Measurements from ENCODE around the gene TTLL11.

TTLL11 gene

GRCh38 chr9:122131401-122132001, 38.4 kb upstream of the TTLL11 start:
- H3K4me1 ChIP-seq (ENCODE audit: control insufficient read depth, insufficient read depth, low read length) = peaks cover 19% of the 10 kb centered on the region
- no peaks in the 10 kb centered on the region for H3K36me3 ChIP-seq (ENCODE audit: control insufficient read depth in 2 of 2, insufficient read depth in 2 of 2, low read length in 2 of 2)
- no peaks in the 10 kb centered on the region for H3K27me3 ChIP-seq (ENCODE audit: control insufficient read depth in 1 of 2, insufficient read depth in 2 of 2, low read length in 2 of 2)
- no peak overlapping the region for H3K9ac ChIP-seq (ENCODE audit: low read length in 2 of 2)
- H3K4me3 ChIP-seq (ENCODE audit: low read length in 2 of 2) = peak overlapping the region in 1 of 2 donors; percentile 4
- H3K27ac ChIP-seq (ENCODE audit: low read length) = no peak overlapping the region
- H3K9me3 ChIP-seq (ENCODE audit: control insufficient read depth in 2 of 2, low read length in 2 of 2) = no peaks in the 10 kb centered on the region

- H3K9ac ChIP-seq (ENCODE audit: low read length in 2 of 2) = no peak overlapping the region
- H3K36me3 ChIP-seq (ENCODE audit: control insufficient read depth in 2 of 2, insufficient read depth in 2 of 2, low read length in 2 of 2) = no peaks in the 10 kb centered on the region
- H3K4me3 ChIP-seq (ENCODE audit: low read length in 2 of 2) = no peak overlapping the region
- no peaks in the 10 kb centered on the region for H3K9me3 ChIP-seq (ENCODE audit: control insufficient read depth in 2 of 2, low read length in 2 of 2)
- no peak overlapping the region for H3K27ac ChIP-seq (ENCODE audit: low read length)
- peaks cover 26% of the 10 kb centered on the region for H3K4me1 ChIP-seq (ENCODE audit: control insufficient read depth, insufficient read depth, low read length)
- H3K27me3 ChIP-seq (ENCODE audit: control insufficient read depth in 1 of 2, insufficient read depth in 2 of 2, low read length in 2 of 2) = peaks cover 0 to 5% of the 10 kb centered on the region in 2 donors
These were observed 37.7 kb upstream of the TTLL11 start for GRCh38 chr9:122130837-122131236.

GRCh38 chr9:122129969-122130368, 36.9 kb upstream of the TTLL11 start:
- H3K4me3 ChIP-seq (ENCODE audit: low read length in 2 of 2) = no peak overlapping the region

GRCh38 chr9:122128969-122129343, 35.8 kb upstream of the TTLL11 start:
- Histone ChIP-seq H3K9me3 (ENCODE audit: control insufficient read depth in 2 of 2, low read length in 2 of 2) (no peaks in the 10 kb centered on the region), H3K27ac (ENCODE audit: low read length) (no peak overlapping the region), H3K4me1 (ENCODE audit: control insufficient read depth, insufficient read depth, low read length) (peaks cover 34% of the 10 kb centered on the region), H3K27me3 (ENCODE audit: control insufficient read depth in 1 of 2, insufficient read depth in 2 of 2, low read length in 2 of 2) (peaks cover 0 to 5% of the 10 kb centered on the region in 2 donors), H3K36me3 (ENCODE audit: control insufficient read depth in 2 of 2, insufficient read depth in 2 of 2, low read length in 2 of 2) (no peaks in the 10 kb centered on the region), H3K4me3 (ENCODE audit: low read length in 2 of 2) (no peak overlapping the region), H3K9ac (ENCODE audit: low read length in 2 of 2) (no peak overlapping the region)

More at GRCh38 chr9:122129969-122130368, 36.9 kb upstream of the TTLL11 start:
- H3K27ac ChIP-seq (ENCODE audit: low read length) = no peak overlapping the region
- H3K9ac ChIP-seq (ENCODE audit: low read length in 2 of 2) = no peak overlapping the region
- no peaks in the 10 kb centered on the region for H3K36me3 ChIP-seq (ENCODE audit: control insufficient read depth in 2 of 2, insufficient read depth in 2 of 2, low read length in 2 of 2)
- peaks cover 33% of the 10 kb centered on the region for H3K4me1 ChIP-seq (ENCODE audit: control insufficient read depth, insufficient read depth, low read length)
- H3K27me3 ChIP-seq (ENCODE audit: control insufficient read depth in 1 of 2, insufficient read depth in 2 of 2, low read length in 2 of 2) = peaks cover 0 to 5% of the 10 kb centered on the region in 2 donors
- H3K9me3 ChIP-seq (ENCODE audit: control insufficient read depth in 2 of 2, low read length in 2 of 2) = no peaks in the 10 kb centered on the region

GRCh38 chr9:122128007-122128968, 35.2 kb upstream of the TTLL11 start:
- peaks cover 0 to 5% of the 10 kb centered on the region in 2 donors for H3K27me3 ChIP-seq (ENCODE audit: control insufficient read depth in 1 of 2, insufficient read depth in 2 of 2, low read length in 2 of 2)
- H3K36me3 ChIP-seq (ENCODE audit: control insufficient read depth in 2 of 2, insufficient read depth in 2 of 2, low read length in 2 of 2) = no peaks in the 10 kb centered on the region
- H3K27ac ChIP-seq (ENCODE audit: low read length) = no peak overlapping the region
- no peaks in the 10 kb centered on the region for H3K9me3 ChIP-seq (ENCODE audit: control insufficient read depth in 2 of 2, low read length in 2 of 2)
- H3K9ac ChIP-seq (ENCODE audit: low read length in 2 of 2) = no peak overlapping the region
- H3K4me3 ChIP-seq (ENCODE audit: low read length in 2 of 2) = no peak overlapping the region
- H3K4me1 ChIP-seq (ENCODE audit: control insufficient read depth, insufficient read depth, low read length) = peaks cover 34% of the 10 kb centered on the region

- no peaks in the 10 kb centered on the region for H3K36me3 ChIP-seq (ENCODE audit: control insufficient read depth in 2 of 2, insufficient read depth in 2 of 2, low read length in 2 of 2)
- no peak overlapping the region for H3K27ac ChIP-seq (ENCODE audit: low read length)
- peaks cover 34% of the 10 kb centered on the region for H3K4me1 ChIP-seq (ENCODE audit: control insufficient read depth, insufficient read depth, low read length)
- no peak overlapping the region for H3K9ac ChIP-seq (ENCODE audit: low read length in 2 of 2)
- H3K4me3 ChIP-seq (ENCODE audit: low read length in 2 of 2) = no peak overlapping the region
- peaks cover 0 to 5% of the 10 kb centered on the region in 2 donors for H3K27me3 ChIP-seq (ENCODE audit: control insufficient read depth in 1 of 2, insufficient read depth in 2 of 2, low read length in 2 of 2)
- no peaks in the 10 kb centered on the region for H3K9me3 ChIP-seq (ENCODE audit: control insufficient read depth in 2 of 2, low read length in 2 of 2)
These were observed 34.3 kb upstream of the TTLL11 start for GRCh38 chr9:122127396-122127798.

GRCh38 chr9:122126331-122127261, 33.5 kb upstream of the TTLL11 start:
- Histone ChIP-seq H3K27ac (ENCODE audit: low read length) (no peak overlapping the region), H3K36me3 (ENCODE audit: control insufficient read depth in 2 of 2, insufficient read depth in 2 of 2, low read length in 2 of 2) (no peaks in the 10 kb centered on the region), H3K9me3 (ENCODE audit: control insufficient read depth in 2 of 2, low read length in 2 of 2) (no peaks in the 10 kb centered on the region), H3K4me1 (ENCODE audit: control insufficient read depth, insufficient read depth, low read length) (peaks cover 28% of the 10 kb centered on the region), H3K9ac (ENCODE audit: low read length in 2 of 2) (peak overlapping the region; percentile 39 to 47), H3K27me3 (ENCODE audit: control insufficient read depth in 1 of 2, insufficient read depth in 2 of 2, low read length in 2 of 2) (peaks cover 0 to 5% of the 10 kb centered on the region in 2 donors), H3K4me3 (ENCODE audit: low read length in 2 of 2) (peak overlapping the region; percentile 36 to 68)

GRCh38 chr9:122125509-122126330, 32.6 kb upstream of the TTLL11 start:
- Histone ChIP-seq H3K36me3 (ENCODE audit: control insufficient read depth in 2 of 2, insufficient read depth in 2 of 2, low read length in 2 of 2) (no peaks in the 10 kb centered on the region), H3K27ac (ENCODE audit: low read length) (no peak overlapping the region), H3K27me3 (ENCODE audit: control insufficient read depth in 1 of 2, insufficient read depth in 2 of 2, low read length in 2 of 2) (peaks cover 0 to 5% of the 10 kb centered on the region in 2 donors), H3K9me3 (ENCODE audit: control insufficient read depth in 2 of 2, low read length in 2 of 2) (no peaks in the 10 kb centered on the region), H3K4me1 (ENCODE audit: control insufficient read depth, insufficient read depth, low read length) (peaks cover 20% of the 10 kb centered on the region), H3K4me3 (ENCODE audit: low read length in 2 of 2) (peak overlapping the region; percentile 36 to 68), H3K9ac (ENCODE audit: low read length in 2 of 2) (no peak overlapping the region)

- Histone ChIP-seq H3K27me3 (ENCODE audit: control insufficient read depth in 1 of 2, insufficient read depth in 2 of 2, low read length in 2 of 2) (peaks cover 0 to 5% of the 10 kb centered on the region in 2 donors), H3K36me3 (ENCODE audit: control insufficient read depth in 2 of 2, insufficient read depth in 2 of 2, low read length in 2 of 2) (no peaks in the 10 kb centered on the region), H3K4me1 (ENCODE audit: control insufficient read depth, insufficient read depth, low read length) (peaks cover 18% of the 10 kb centered on the region), H3K4me3 (ENCODE audit: low read length in 2 of 2) (no peak overlapping the region), H3K9ac (ENCODE audit: low read length in 2 of 2) (no peak overlapping the region), H3K9me3 (ENCODE audit: control insufficient read depth in 2 of 2, low read length in 2 of 2) (no peaks in the 10 kb centered on the region), H3K27ac (ENCODE audit: low read length) (no peak overlapping the region)
These were observed 32.0 kb upstream of the TTLL11 start for GRCh38 chr9:122125158-122125508.

- Histone ChIP-seq H3K36me3 (ENCODE audit: control insufficient read depth in 2 of 2, insufficient read depth in 2 of 2, low read length in 2 of 2) (no peaks in the 10 kb centered on the region), H3K4me3 (ENCODE audit: low read length in 2 of 2) (no peak overlapping the region), H3K27ac (ENCODE audit: low read length) (no peak overlapping the region), H3K9ac (ENCODE audit: low read length in 2 of 2) (no peak overlapping the region), H3K9me3 (ENCODE audit: control insufficient read depth in 2 of 2, low read length in 2 of 2) (no peaks in the 10 kb centered on the region), H3K4me1 (ENCODE audit: control insufficient read depth, insufficient read depth, low read length) (peaks cover 18% of the 10 kb centered on the region), H3K27me3 (ENCODE audit: control insufficient read depth in 1 of 2, insufficient read depth in 2 of 2, low read length in 2 of 2) (peaks cover 0 to 5% of the 10 kb centered on the region in 2 donors)
These were observed 31.4 kb upstream of the TTLL11 start for GRCh38 chr9:122124528-122124927.
